SK-N-MC (cell line): ENCODE results near the gene TCF12.

Source experiments
- EZH2 ChIP-seq: fragments of 200-600 bp; sonication (generic); IDR thresholded peaks from one replicate; pipeline ENCODE4 v1.6.1; 2017; ENCODE audit warnings: antibody characterized with exemption
- POLR2AphosphoS5 ChIP-seq: IDR thresholded peaks from 2 replicates; pipeline ENCODE4 v1.6.1; 2012; ENCODE audit warnings: mild to moderate bottlenecking, low read depth, low read length, borderline replicate concordance

GRCh38 chr15:56891852-56892440 lies 26.5 kb upstream of the TCF12 start:
- TF ChIP-seq POLR2AphosphoS5 (no peak), EZH2 (no peak)
